Thyroid gland (tissue), 4 donors: ENCODE results near the gene CCDC92.

Experiments
- POLR2A ChIP-seq, 2 donors: fragments of 450-650 bp; IDR thresholded peaks; one replicate each; pipeline ENCODE4 v1.6.1; 2017; ENCODE audit warnings: antibody characterized with exemption in 2 of 2, mild to moderate bottlenecking in 2 of 2, moderate library complexity in 1 of 2
- TF ChIP-seq, protein P1 (sequence below), 6 experiments: fragments of 200-600 bp in 3 of 6; fragments of 450-650 bp in 3 of 6; sonication (generic) in 3 of 6; IDR thresholded peaks; one replicate each; pipeline ENCODE4 v1.5.1; 2016 to 2019; ENCODE audit warnings: antibody characterized with exemption in 6 of 6, mild to moderate bottlenecking in 2 of 6, inconsistent platforms in 1 of 6, moderate library complexity in 1 of 6

DNA sequence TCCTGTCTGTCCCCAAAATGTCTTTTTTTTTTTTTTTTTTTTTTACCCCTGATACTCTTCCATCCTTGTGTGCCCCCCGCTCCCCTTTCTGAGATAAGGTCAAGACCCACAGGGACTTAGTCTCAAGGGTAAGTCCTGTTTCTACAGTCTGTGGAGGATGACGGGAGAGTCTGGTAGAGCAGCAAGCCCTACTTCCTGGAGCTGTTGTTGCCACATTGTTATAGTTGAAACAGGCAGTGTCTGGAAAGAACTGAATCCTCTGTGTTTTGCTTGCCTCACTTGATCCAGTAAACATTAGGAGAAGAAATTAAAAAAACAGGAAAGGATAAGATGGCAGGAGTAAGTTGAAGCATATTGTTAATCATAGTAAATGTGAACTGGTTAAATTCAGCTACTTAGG is 45.9 kb upstream of the CCDC92 start:
- no peak for TF ChIP-seq POLR2A (IDR thresholded peaks at IDR 0.05)
- TF ChIP-seq, protein P1, sequence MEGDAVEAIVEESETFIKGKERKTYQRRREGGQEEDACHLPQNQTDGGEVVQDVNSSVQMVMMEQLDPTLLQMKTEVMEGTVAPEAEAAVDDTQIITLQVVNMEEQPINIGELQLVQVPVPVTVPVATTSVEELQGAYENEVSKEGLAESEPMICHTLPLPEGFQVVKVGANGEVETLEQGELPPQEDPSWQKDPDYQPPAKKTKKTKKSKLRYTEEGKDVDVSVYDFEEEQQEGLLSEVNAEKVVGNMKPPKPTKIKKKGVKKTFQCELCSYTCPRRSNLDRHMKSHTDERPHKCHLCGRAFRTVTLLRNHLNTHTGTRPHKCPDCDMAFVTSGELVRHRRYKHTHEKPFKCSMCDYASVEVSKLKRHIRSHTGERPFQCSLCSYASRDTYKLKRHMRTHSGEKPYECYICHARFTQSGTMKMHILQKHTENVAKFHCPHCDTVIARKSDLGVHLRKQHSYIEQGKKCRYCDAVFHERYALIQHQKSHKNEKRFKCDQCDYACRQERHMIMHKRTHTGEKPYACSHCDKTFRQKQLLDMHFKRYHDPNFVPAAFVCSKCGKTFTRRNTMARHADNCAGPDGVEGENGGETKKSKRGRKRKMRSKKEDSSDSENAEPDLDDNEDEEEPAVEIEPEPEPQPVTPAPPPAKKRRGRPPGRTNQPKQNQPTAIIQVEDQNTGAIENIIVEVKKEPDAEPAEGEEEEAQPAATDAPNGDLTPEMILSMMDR (IDR thresholded peaks at IDR 0.05), result no peak
